ENCODE measurements around the gene ARMC2. TPM values are rescaled to one million over a fixed set of nuclear protein-coding genes. Genes with fewer than 3 reads are reported as not detected.

Gene ARMC2
- total RNA-seq, 2 experiments from 2014 or later, result 2.6 to 8.4 TPM

- Histone ChIP-seq H3K4me1 (ENCODE audit: insufficient read depth, low read length, poor library complexity, severe bottlenecking) (peaks cover 4% of the 10 kb centered on the region), H3K27ac (ENCODE audit: low read depth, low read length, poor library complexity, severe bottlenecking) (no peak overlapping the region), H2AFZ (ENCODE audit: low read length) (no peak overlapping the region), H3K4me3 (ENCODE audit: low read depth, low read length, poor library complexity, severe bottlenecking) (no peak overlapping the region), H3K79me2 (ENCODE audit: insufficient read depth, low read depth, low read length) (no peaks in the 10 kb centered on the region), H3K9me3 (ENCODE audit: low read length) (no peaks in the 10 kb centered on the region), H3K9me2 (ENCODE audit: insufficient read depth, low read length) (no peaks in the 10 kb centered on the region), H3K4me2 (ENCODE audit: low read length) (no peak overlapping the region), H4K20me1 (ENCODE audit: insufficient read depth, low read length) (no peaks in the 10 kb centered on the region), H3K36me3 (ENCODE audit: insufficient read depth, low read length) (no peaks in the 10 kb centered on the region)
- no TSS peak for BruUV-seq (replicated peaks)
- TF ChIP-seq EZH2phosphoT487 (IDR thresholded peaks at IDR 0.05; ENCODE audit: borderline replicate concordance, low read depth, low read length), result no peak
- TF ChIP-seq CTCF (conservative IDR thresholded peaks at IDR 0.05; ENCODE audit: low read length), result peak; percentile 98
- intact Hi-C loops (cut with micrococcal nuclease; ENCODE audit: unreplicated experiment), result loop anchor here (5.0 kb wide), 1 partner anchor 138 kb away; no protein-coding TSS in a partner anchor
- CTCF ChIA-PET (ENCODE audit: unreplicated experiment), result interaction anchor here (0.6 to 0.9 kb wide), 2 partner anchors 22 to 41 kb away, joined by 3 read pairs; no protein-coding TSS in a partner anchor
- POLR2A ChIA-PET, result interaction anchor here (1.1 to 4.8 kb wide), 3 partner anchors 9 to 156 kb away, joined by 3 to 21 read pairs (median 3); no protein-coding TSS in a partner anchor
- peak; percentile 64 for DNase-seq (ENCODE audit: low spot score)
Measured at GRCh38 chr6:108914235-108915022, 66.2 kb downstream of the ARMC2 start.

- POLR2A ChIA-PET, result interaction anchor here (0.6 to 4.8 kb wide), 5 partner anchors 10 to 317 kb away, joined by 3 to 21 read pairs (median 3); no protein-coding TSS in a partner anchor
- no TSS peak for BruUV-seq (replicated peaks)
- CTCF ChIA-PET (ENCODE audit: unreplicated experiment), result interaction anchor here (0.9 kb wide), 1 partner anchor 21 kb away, joined by 3 read pairs; no protein-coding TSS in a partner anchor
Measured at GRCh38 chr6:108915258-108915657, 67.0 kb downstream of the ARMC2 start.

More at GRCh38 chr6:108915258-108915657, 67.0 kb downstream of the ARMC2 start:
- H4K20me1 ChIP-seq (ENCODE audit: insufficient read depth, low read length), result no peaks in the 10 kb centered on the region
- H2AFZ ChIP-seq (ENCODE audit: low read length), result no peak overlapping the region
- no peak overlapping the region for H3K4me3 ChIP-seq (ENCODE audit: low read depth, low read length, poor library complexity, severe bottlenecking)
- H3K9me2 ChIP-seq (ENCODE audit: insufficient read depth, low read length), result no peaks in the 10 kb centered on the region
- no peaks in the 10 kb centered on the region for H3K9me3 ChIP-seq (ENCODE audit: low read length)
- no peak overlapping the region for H3K27ac ChIP-seq (ENCODE audit: low read depth, low read length, poor library complexity, severe bottlenecking)
- no peaks in the 10 kb centered on the region for H3K36me3 ChIP-seq (ENCODE audit: insufficient read depth, low read length)
- H3K79me2 ChIP-seq (ENCODE audit: insufficient read depth, low read depth, low read length), result no peaks in the 10 kb centered on the region
- DNase-seq (ENCODE audit: low spot score), result no peak
- H3K4me2 ChIP-seq (ENCODE audit: low read length), result no peak overlapping the region
- intact Hi-C loops (cut with micrococcal nuclease; ENCODE audit: unreplicated experiment), result no loop called here
- H3K4me1 ChIP-seq (ENCODE audit: insufficient read depth, low read length, poor library complexity, severe bottlenecking), result peaks cover 4% of the 10 kb centered on the region
- TF ChIP-seq EZH2phosphoT487 (IDR thresholded peaks at IDR 0.05; ENCODE audit: borderline replicate concordance, low read depth, low read length) (no peak), CTCF (conservative IDR thresholded peaks at IDR 0.05; ENCODE audit: low read length) (no peak)

All from OCI-LY7 (cell line).